A549 (cell line): Measurements from ENCODE around the gene RNF213. TPM values are rescaled to one million over a fixed set of nuclear protein-coding genes. Genes with fewer than 3 reads are reported as not detected.

ENCODE experiments used
- ATAC-seq, 2 experiments: fragments of 200-7000 bp in 1 of 2; fragments of >200 bp in 1 of 2; cut with Nextera tagmentation in 1 of 2; cut with Tn5 transposase in 1 of 2; 3 replicates each; pipeline versions ENCODE4 v1.8.0 to v1.9.1; 2018 to 2020; ENCODE audit warnings: mild to moderate bottlenecking in 1 of 2, moderate library complexity in 1 of 2
- CTCF ChIA-PET: fragments of 300-600 bp; sonication (Branson Sonifier 250); formaldehyde crosslinking; extraction: SDS; loops from one replicate; lab custom pipeline; 2021; ENCODE audit warnings: antibody characterized with exemption, inconsistent platforms; lab: Yijun Ruan, JAX
- POLR2A ChIA-PET: fragments of 350-600 bp; formaldehyde crosslinking; extraction: SDS; loops from one replicate; lab custom pipeline; 2021; ENCODE audit warnings: antibody characterized with exemption, inconsistent platforms; lab: Yijun Ruan, JAX
- DNase-seq, 2 experiments: peaks; one replicate each; pipeline versions ENCODE4 v3.0.0 to v3.0.0-alpha.2; 2011 to 2016; ENCODE audit warnings: low read depth in 1 of 2, low spot score in 1 of 2
- FAIRE-seq: peaks from 2 replicates; lab custom pipeline; 2011; peaks lifted over from hg19 to GRCh38; lab: Jason Lieb, UNC
- H3K27ac ChIP-seq, 2 experiments: fragments of >200 bp; sonication (Bioruptor Twin); formaldehyde crosslinking; 3 replicates each; pipeline ENCODE4 v1.5.1; 2016 to 2017
- H3K4me1 ChIP-seq: fragments of >200 bp; sonication (Bioruptor Twin); formaldehyde crosslinking; 3 replicates; pipeline ENCODE4 v1.6.1; 2016
- H3K4me2 ChIP-seq: fragments of >200 bp; sonication (Bioruptor Twin); formaldehyde crosslinking; 3 replicates; pipeline ENCODE4 v1.6.1; 2016
- H3K4me3 ChIP-seq: fragments of >200 bp; sonication (Bioruptor Twin); formaldehyde crosslinking; 3 replicates; pipeline ENCODE4 v1.5.1; 2016
- H3K9me3 ChIP-seq: fragments of >200 bp; sonication (Bioruptor Twin); formaldehyde crosslinking; 3 replicates; pipeline ENCODE4 v1.6.1; 2016
- CBX8 ChIP-seq: fragments of 200-600 bp; sonication (generic); IDR thresholded peaks from 2 replicates; pipeline ENCODE4 v1.6.1; 2016
- CEBPB ChIP-seq, 2 experiments: fragments of >200 bp in 1 of 2; sonication (Bioruptor Twin) in 1 of 2; formaldehyde crosslinking in 1 of 2; IDR thresholded peaks; 2 replicates each; pipeline ENCODE4 v1.6.1; 2012 to 2016
- CHD4 ChIP-seq: fragments of 200-600 bp; sonication (generic); IDR thresholded peaks from 2 replicates; pipeline ENCODE4 v1.6.1; 2016; ENCODE audit warnings: antibody characterized with exemption, mild to moderate bottlenecking, borderline replicate concordance
- CTCF ChIP-seq: fragments of >200 bp; sonication (Bioruptor Twin); formaldehyde crosslinking; IDR thresholded peaks from 3 replicates; pipeline ENCODE4 v1.5.1; 2016
- EHF ChIP-seq: fragments of 250-450 bp; sonication (Bioruptor Pico); IDR thresholded peaks from 2 replicates; pipeline ENCODE4 v1.5.0; 2020; ENCODE audit warnings: mild to moderate bottlenecking
- ESRRA ChIP-seq: fragments of 150-350 bp; IDR thresholded peaks from 2 replicates; pipeline ENCODE4 v1.6.1; 2014; ENCODE audit warnings: mild to moderate bottlenecking, low read length, borderline replicate concordance
- FOSB ChIP-seq: fragments of 250-450 bp; sonication (Bioruptor Pico); IDR thresholded peaks from 2 replicates; pipeline ENCODE4 v1.5.0; 2020; ENCODE audit warnings: mild to moderate bottlenecking, moderate library complexity
- HDAC2 ChIP-seq: fragments of 200-600 bp; sonication (generic); IDR thresholded peaks from 2 replicates; pipeline ENCODE4 v1.6.1; 2016
- HEYL ChIP-seq: fragments of 250-450 bp; sonication (Bioruptor Pico); IDR thresholded peaks from 2 replicates; pipeline ENCODE4 v1.8.0; 2021; ENCODE audit warnings: mild to moderate bottlenecking, moderate library complexity
- HMGXB4 ChIP-seq: fragments of 250-450 bp; sonication (Bioruptor Pico); IDR thresholded peaks from 2 replicates; pipeline ENCODE4 v1.5.0; 2021; ENCODE audit warnings: mild to moderate bottlenecking, moderate library complexity, borderline replicate concordance
- KDM5A ChIP-seq: fragments of 200-600 bp; sonication (generic); IDR thresholded peaks from 2 replicates; pipeline ENCODE4 v1.6.1; 2016; ENCODE audit warnings: antibody characterized with exemption, mild to moderate bottlenecking
- MAFK ChIP-seq: fragments of 450-650 bp; IDR thresholded peaks from 2 replicates; pipeline ENCODE4 v1.6.1; 2014; ENCODE audit not compliant: partially characterized antibody
- MYC ChIP-seq: IDR thresholded peaks from 2 replicates; pipeline ENCODE4 v1.6.1; 2012; ENCODE audit warnings: mild to moderate bottlenecking, inconsistent platforms, low read length, improper control_type of control experiment, borderline replicate concordance
- NFE2L2 ChIP-seq: fragments of 150-350 bp; conservative IDR thresholded peaks from 2 replicates; pipeline ENCODE4 v1.6.1; 2014; ENCODE audit warnings: low read length
- NPAS2 ChIP-seq: fragments of 250-450 bp; sonication (Bioruptor Pico); IDR thresholded peaks from 2 replicates; pipeline ENCODE4 v1.8.0; 2022; ENCODE audit warnings: mild to moderate bottlenecking, moderate library complexity, borderline replicate concordance
- PHF8 ChIP-seq: fragments of 200-600 bp; sonication (generic); IDR thresholded peaks from 2 replicates; pipeline ENCODE4 v1.6.1; 2016; ENCODE audit warnings: low read depth, mild to moderate bottlenecking, antibody characterized with exemption, moderate library complexity, borderline replicate concordance
- POLR2AphosphoS2 ChIP-seq: conservative IDR thresholded peaks from 2 replicates; pipeline ENCODE4 v1.6.1; 2012; ENCODE audit warnings: low read length, improper control_type of control experiment, inconsistent platforms
- RAD21 ChIP-seq, 2 experiments: fragments of >200 bp in 1 of 2; sonication (Bioruptor Twin) in 1 of 2; formaldehyde crosslinking in 1 of 2; IDR thresholded peaks in 1 of 2; conservative IDR thresholded peaks in 1 of 2; 2 replicates in 1 of 2; 3 replicates in 1 of 2; pipeline ENCODE4 v1.6.1; 2012 to 2018; ENCODE audit warnings: inconsistent platforms in 1 of 2
- RARB ChIP-seq: fragments of 250-450 bp; sonication (Bioruptor Pico); IDR thresholded peaks from 2 replicates; pipeline ENCODE4 v1.8.0; 2021; ENCODE audit warnings: mild to moderate bottlenecking, moderate library complexity
- RFX5 ChIP-seq: fragments of 450-650 bp; IDR thresholded peaks from 2 replicates; pipeline ENCODE4 v1.7.1; 2014; ENCODE audit warnings: antibody characterized with exemption, mild to moderate bottlenecking, moderate library complexity
- TFCP2L1 ChIP-seq: fragments of 250-450 bp; sonication (Bioruptor Pico); IDR thresholded peaks from 2 replicates; pipeline ENCODE4 v1.5.0; 2021; ENCODE audit warnings: mild to moderate bottlenecking
- TP53 ChIP-seq: fragments of 250-450 bp; sonication (Bioruptor Pico); IDR thresholded peaks from 2 replicates; pipeline ENCODE4 v1.5.0; 2021; ENCODE audit warnings: mild to moderate bottlenecking, moderate library complexity
- ZFP36 ChIP-seq: fragments of 450-650 bp; IDR thresholded peaks from 2 replicates; pipeline ENCODE4 v1.6.1; 2014; ENCODE audit warnings: borderline replicate concordance; ENCODE audit not compliant: partially characterized antibody
- WGBS: methylation state at CpG from one replicate; pipeline ENCODE4 v1.1.6; 2017; ENCODE audit errors: missing lambda C conversion rate; 5-methylcytosine and 5-hydroxymethylcytosine counted together
- polyA plus RNA-seq, 4 experiments: library from polyadenylated mRNA; depleted of rRNA in 3 of 4; stranded (reverse); fragments of >200 nt; fragmentation: RNase III in 1 of 4; extraction: RNeasy Plus Mini Kit Qiagen cat#74134 plus additional on column Dnase treatment in 1 of 4; gene quantifications; 2 replicates in 3 of 4; 3 replicates in 1 of 4; pipeline ENCODE4 v1.2.3, GENCODE V29; 2011 to 2017
- TF ChIP-seq, protein P1 (sequence below): IDR thresholded peaks from 2 replicates; pipeline ENCODE4 v1.6.1; 2012

The RNF213 gene
- polyA plus RNA-seq, 2 of the 4 experiments (the other 2 are of a cell fraction) = 59.1 to 127 TPM

- H3K4me3 ChIP-seq = no peak overlapping the region
- no peak for TF ChIP-seq KDM5A
- no peak for TF ChIP-seq NFE2L2
- TF ChIP-seq TP53 (CRISPR knock-in tag) = no peak
- no peak for TF ChIP-seq MAFK
- no peak for TF ChIP-seq CHD4
- no peak for TF ChIP-seq ESRRA
- TF ChIP-seq, protein P1, sequence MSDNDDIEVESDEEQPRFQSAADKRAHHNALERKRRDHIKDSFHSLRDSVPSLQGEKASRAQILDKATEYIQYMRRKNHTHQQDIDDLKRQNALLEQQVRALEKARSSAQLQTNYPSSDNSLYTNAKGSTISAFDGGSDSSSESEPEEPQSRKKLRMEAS = no peak
- TF ChIP-seq RAD21 (conservative IDR thresholded peaks at IDR 0.05 in 1 of 2, IDR thresholded peaks at IDR 0.05 in 1 of 2) = no peak
- no peak for TF ChIP-seq POLR2AphosphoS2
- TF ChIP-seq, all 56 proteins: peak for 0
- H3K9me3 ChIP-seq = no peaks in the 10 kb centered on the region
- H3K4me1 ChIP-seq = no peaks in the 10 kb centered on the region
- no peak for FAIRE-seq
- no peak for DNase-seq
- no peak overlapping the region for H3K27ac ChIP-seq
- WGBS = 92% methylated on average over 22 of the region's 22 CpGs
- H3K4me2 ChIP-seq = no peak overlapping the region
- POLR2A ChIA-PET = no interaction called here
- CTCF ChIA-PET = interaction anchor here (0.6 to 1.3 kb wide), 2 partner anchors 8 to 48 kb away, joined by 3 to 5 read pairs; no protein-coding TSS in a partner anchor
- no peak; a peak in 2 of 6 replicates for ATAC-seq
Measured at GRCh38 chr17:80374039-80374731, 113.5 kb downstream of the RNF213 start.

- Histone ChIP-seq H3K27ac (no peak overlapping the region), H3K4me3 (no peak overlapping the region), H3K9me3 (no peaks in the 10 kb centered on the region), H3K4me2 (no peak overlapping the region), H3K4me1 (no peaks in the 10 kb centered on the region)
- ChIA-PET CTCF (interaction anchor here (0.6 to 3.1 kb wide), 4 partner anchors 19 to 946 kb away, joined by 3 to 9 read pairs (median 4); no protein-coding TSS in a partner anchor), POLR2A (no interaction called here)
- TF ChIP-seq TFCP2L1 (CRISPR knock-in tag) = no peak
- no peak for TF ChIP-seq MYC
- peak; percentile 64 for TF ChIP-seq MAFK
- no peak for TF ChIP-seq HEYL (CRISPR knock-in tag)
- FAIRE-seq = no peak
- WGBS = 89% methylated on average over 14 of the region's 14 CpGs
- DNase-seq = no peak
- ATAC-seq = no peak
Measured at GRCh38 chr17:80374732-80375585, 114.3 kb downstream of the RNF213 start.

- no peak for DNase-seq
- 96% methylated on average over 4 of the region's 4 CpGs for WGBS
- Histone ChIP-seq H3K9me3 (no peaks in the 10 kb centered on the region), H3K4me3 (no peak overlapping the region), H3K4me2 (no peak overlapping the region), H3K27ac (no peak overlapping the region), H3K4me1 (no peaks in the 10 kb centered on the region)
- CTCF ChIA-PET = interaction anchor here (0.7 to 3.1 kb wide), 5 partner anchors 97 to 605 kb away, joined by 3 to 9 read pairs (median 3); no protein-coding TSS in a partner anchor
- no peak for ATAC-seq
- FAIRE-seq = no peak
- POLR2A ChIA-PET = no interaction called here
- TF ChIP-seq NPAS2 (CRISPR knock-in tag) = no peak
- TF ChIP-seq ZFP36 = no peak
- no peak for TF ChIP-seq PHF8
- no peak for TF ChIP-seq CHD4
- TF ChIP-seq RARB = no peak
- no peak for TF ChIP-seq EHF (CRISPR knock-in tag)
Measured at GRCh38 chr17:80376531-80376930, 115.9 kb downstream of the RNF213 start.

DNA sequence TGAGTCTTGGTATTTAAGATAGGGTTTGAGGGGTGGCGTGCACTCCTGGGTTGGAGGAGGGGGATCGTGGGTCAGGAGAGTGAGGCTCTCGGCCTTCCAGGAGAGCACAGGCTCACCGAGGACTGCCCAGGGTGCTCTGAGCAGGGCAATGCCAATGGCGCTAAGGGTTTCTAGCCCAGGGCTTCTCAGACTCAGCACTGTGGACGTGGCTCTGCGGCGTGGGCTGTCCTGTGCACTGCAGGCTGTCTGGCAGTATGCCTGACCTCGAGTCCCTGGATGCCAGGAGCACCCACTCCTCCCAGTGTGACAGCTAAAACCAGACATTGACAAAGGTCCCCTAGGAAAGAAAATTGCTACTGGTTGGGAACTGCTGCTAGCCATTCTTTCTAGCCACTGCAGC, 117.1 kb downstream of the RNF213 start:
- Histone ChIP-seq H3K27ac (no peak overlapping the region), H3K9me3 (no peaks in the 10 kb centered on the region), H3K4me3 (no peak overlapping the region), H3K4me1 (no peaks in the 10 kb centered on the region), H3K4me2 (no peak overlapping the region)
- DNase-seq = no peak
- WGBS = 84% methylated on average over 9 of the region's 9 CpGs
- no peak for ATAC-seq
- POLR2A ChIA-PET = interaction anchor here (0.6 kb wide), 1 partner anchor 343 kb away, joined by 3 read pairs; no protein-coding TSS in a partner anchor
- no peak for FAIRE-seq
- CTCF ChIA-PET = interaction anchor here (0.7 to 3.1 kb wide), 6 partner anchors 14 to 604 kb away, joined by 3 to 9 read pairs (median 3); no protein-coding TSS in a partner anchor
- no peak for TF ChIP-seq HDAC2
- TF ChIP-seq HMGXB4 (CRISPR knock-in tag) = no peak
- no peak for TF ChIP-seq TP53 (CRISPR knock-in tag)
- no peak for TF ChIP-seq NFE2L2
- TF ChIP-seq CEBPB (IDR thresholded peaks at IDR 0.05) = no peak
- no peak for TF ChIP-seq MAFK
- no peak for TF ChIP-seq CTCF
- no peak for TF ChIP-seq CBX8
- TF ChIP-seq FOSB (CRISPR knock-in tag) = no peak
- TF ChIP-seq RFX5 = no peak
